GM12891 (cell line): ENCODE results near the gene TLE2.

ENCODE experiments used
- POLR2A ChIP-seq: IDR thresholded peaks from 2 replicates; pipeline ENCODE4 v1.6.1; 2011; ENCODE audit warnings: low read depth, low read length, control low read depth
- POLR2AphosphoS5 ChIP-seq: IDR thresholded peaks from 2 replicates; pipeline ENCODE4 v1.6.1; 2011; ENCODE audit warnings: low read depth, low read length, control low read depth

DNA sequence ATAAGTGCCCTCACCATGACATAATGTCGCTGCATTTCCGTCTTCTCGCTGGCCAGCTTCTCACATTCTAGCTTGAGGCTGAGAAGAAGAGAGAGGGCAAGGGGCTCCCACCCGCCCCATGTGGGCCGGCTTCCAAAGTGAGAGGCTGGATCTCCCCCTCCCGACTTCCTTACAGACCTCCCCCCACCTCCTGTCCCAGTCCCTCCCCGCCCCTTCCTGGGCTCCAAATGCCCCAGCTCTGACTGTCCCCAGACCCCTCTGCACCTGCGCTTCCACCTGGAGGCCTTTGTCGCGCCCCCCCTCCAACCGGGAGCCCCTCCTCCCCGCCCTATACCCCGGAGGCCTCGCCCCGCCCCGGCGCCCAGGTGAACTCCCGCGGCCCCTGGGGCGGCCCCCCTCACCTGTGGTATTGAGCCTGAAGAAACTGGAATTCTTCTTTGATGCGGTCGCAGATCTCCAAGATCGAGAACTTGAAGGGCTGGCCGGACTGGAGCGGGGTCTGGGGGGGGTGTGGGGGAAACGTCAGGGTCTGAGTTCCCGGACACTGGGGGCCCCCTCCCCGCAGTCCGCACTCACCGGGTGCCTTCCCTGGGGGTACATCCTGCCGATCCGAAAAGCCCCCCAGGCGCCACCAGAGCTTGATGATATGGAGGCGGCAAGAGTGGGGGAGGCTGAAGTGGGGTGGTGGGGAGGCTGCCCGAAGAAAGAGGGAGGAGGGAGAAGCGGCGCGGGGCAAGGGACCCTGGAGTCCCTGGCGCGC lies 595 bp downstream of the TLE2 start:
- no peak for TF ChIP-seq POLR2A
- TF ChIP-seq POLR2AphosphoS5: no peak
